SK-N-SH (cell line): ENCODE results near the gene FANCG.

Source experiments
- CHD2 ChIP-seq: fragments of 150-350 bp; IDR thresholded peaks from 2 replicates; pipeline ENCODE4 v1.6.1; 2018; ENCODE audit warnings: low read length; ENCODE audit not compliant: partially characterized antibody
- CTCF ChIP-seq: fragments of 200-600 bp; sonication (generic); IDR thresholded peaks from 2 replicates; pipeline ENCODE4 v1.6.1; 2017; ENCODE audit warnings: antibody characterized with exemption, mild to moderate bottlenecking, moderate library complexity
- ELF1 ChIP-seq: IDR thresholded peaks from 2 replicates; pipeline ENCODE4 v1.4.0; 2012
- EP300 ChIP-seq, 2 experiments: IDR thresholded peaks; 2 replicates each; pipeline versions ENCODE4 v1.4.0 to v1.6.1; 2012; ENCODE audit warnings: borderline replicate concordance in 1 of 2, low read depth in 1 of 2, low read length in 1 of 2
- EZH2phosphoT487 ChIP-seq: fragments of 200-600 bp; sonication (generic); IDR thresholded peaks from 2 replicates; pipeline ENCODE4 v1.6.1; 2017; ENCODE audit warnings: low read depth, mixed run types, mild to moderate bottlenecking, antibody characterized with exemption, moderate library complexity, borderline replicate concordance
- GABPA ChIP-seq: IDR thresholded peaks from 2 replicates; pipeline ENCODE4 v1.4.0; 2012; ENCODE audit warnings: low read depth, mild to moderate bottlenecking
- MXI1 ChIP-seq: IDR thresholded peaks from 2 replicates; pipeline ENCODE4 v1.6.1; 2012; ENCODE audit warnings: mild to moderate bottlenecking, low read depth, low read length, improper control_type of control experiment
- NFIC ChIP-seq: IDR thresholded peaks from 2 replicates; pipeline ENCODE4 v1.4.0; 2012; ENCODE audit warnings: borderline replicate concordance
- PBX3 ChIP-seq: IDR thresholded peaks from 2 replicates; pipeline ENCODE4; 2012
- POLR2AphosphoS5 ChIP-seq: IDR thresholded peaks from 2 replicates; pipeline ENCODE4 v1.6.1; 2012; ENCODE audit warnings: low read depth, low read length
- RAD21 ChIP-seq: IDR thresholded peaks from 2 replicates; pipeline ENCODE4 v1.6.1; 2012; ENCODE audit warnings: mild to moderate bottlenecking, low read length
- REST ChIP-seq: IDR thresholded peaks from 2 replicates; pipeline ENCODE4 v1.6.1; 2012; ENCODE audit warnings: mild to moderate bottlenecking, low read depth, low read length, moderate library complexity
- SMC3 ChIP-seq: IDR thresholded peaks from 2 replicates; pipeline ENCODE4 v1.6.1; 2012; ENCODE audit warnings: low read depth, low read length, improper control_type of control experiment

GRCh38 chr9:35097573-35097972, 17.8 kb upstream of the FANCG start:
- no peak for TF ChIP-seq ELF1
- no peak for TF ChIP-seq RAD21
- TF ChIP-seq SMC3, result no peak
- TF ChIP-seq EZH2phosphoT487, result no peak
- TF ChIP-seq REST, result no peak
- TF ChIP-seq NFIC, result no peak
- TF ChIP-seq CTCF, result no peak
- TF ChIP-seq PBX3, result no peak
- no peak for TF ChIP-seq MXI1
- no peak for TF ChIP-seq CHD2
- no peak for TF ChIP-seq POLR2AphosphoS5
- no peak for TF ChIP-seq GABPA
- no peak for TF ChIP-seq EP300 (IDR thresholded peaks at IDR 0.05; ENCODE audit: borderline replicate concordance in 1 of 2, low read depth in 1 of 2, low read length in 1 of 2)
